ENCODE results near the gene MEI1. TPM values are rescaled to one million over a fixed set of nuclear protein-coding genes. Genes with fewer than 3 reads are reported as not detected.

MEI1 gene
- total and polyA plus RNA-seq, 9 of the 15 experiments (the other 6 are each of a cell fraction or from before 2014, with no cell fraction given), result 0.08 to 0.68 (median 0.18) TPM; not detected in 2

DNA sequence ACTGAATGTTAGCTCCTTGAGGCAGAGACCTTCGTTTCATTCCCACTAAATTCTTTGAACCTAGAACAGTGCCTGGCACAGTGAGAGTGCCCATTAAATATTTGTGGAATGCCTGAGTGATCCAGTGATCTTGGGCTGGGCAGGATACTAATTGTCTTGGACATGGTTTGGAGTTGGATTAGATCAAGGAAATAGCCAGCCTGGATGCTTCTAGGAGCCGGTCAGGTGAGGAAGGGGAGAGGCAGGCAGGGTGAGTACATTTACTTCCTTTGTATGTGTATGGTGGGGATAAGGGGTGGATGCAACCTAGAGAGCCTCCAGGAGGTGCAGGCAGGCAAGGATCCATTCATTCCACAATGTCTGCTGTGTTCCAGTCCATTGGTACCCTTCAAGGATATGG is 137.2 kb downstream of the MEI1 start (continued):
- TF ChIP-seq, protein P1, sequence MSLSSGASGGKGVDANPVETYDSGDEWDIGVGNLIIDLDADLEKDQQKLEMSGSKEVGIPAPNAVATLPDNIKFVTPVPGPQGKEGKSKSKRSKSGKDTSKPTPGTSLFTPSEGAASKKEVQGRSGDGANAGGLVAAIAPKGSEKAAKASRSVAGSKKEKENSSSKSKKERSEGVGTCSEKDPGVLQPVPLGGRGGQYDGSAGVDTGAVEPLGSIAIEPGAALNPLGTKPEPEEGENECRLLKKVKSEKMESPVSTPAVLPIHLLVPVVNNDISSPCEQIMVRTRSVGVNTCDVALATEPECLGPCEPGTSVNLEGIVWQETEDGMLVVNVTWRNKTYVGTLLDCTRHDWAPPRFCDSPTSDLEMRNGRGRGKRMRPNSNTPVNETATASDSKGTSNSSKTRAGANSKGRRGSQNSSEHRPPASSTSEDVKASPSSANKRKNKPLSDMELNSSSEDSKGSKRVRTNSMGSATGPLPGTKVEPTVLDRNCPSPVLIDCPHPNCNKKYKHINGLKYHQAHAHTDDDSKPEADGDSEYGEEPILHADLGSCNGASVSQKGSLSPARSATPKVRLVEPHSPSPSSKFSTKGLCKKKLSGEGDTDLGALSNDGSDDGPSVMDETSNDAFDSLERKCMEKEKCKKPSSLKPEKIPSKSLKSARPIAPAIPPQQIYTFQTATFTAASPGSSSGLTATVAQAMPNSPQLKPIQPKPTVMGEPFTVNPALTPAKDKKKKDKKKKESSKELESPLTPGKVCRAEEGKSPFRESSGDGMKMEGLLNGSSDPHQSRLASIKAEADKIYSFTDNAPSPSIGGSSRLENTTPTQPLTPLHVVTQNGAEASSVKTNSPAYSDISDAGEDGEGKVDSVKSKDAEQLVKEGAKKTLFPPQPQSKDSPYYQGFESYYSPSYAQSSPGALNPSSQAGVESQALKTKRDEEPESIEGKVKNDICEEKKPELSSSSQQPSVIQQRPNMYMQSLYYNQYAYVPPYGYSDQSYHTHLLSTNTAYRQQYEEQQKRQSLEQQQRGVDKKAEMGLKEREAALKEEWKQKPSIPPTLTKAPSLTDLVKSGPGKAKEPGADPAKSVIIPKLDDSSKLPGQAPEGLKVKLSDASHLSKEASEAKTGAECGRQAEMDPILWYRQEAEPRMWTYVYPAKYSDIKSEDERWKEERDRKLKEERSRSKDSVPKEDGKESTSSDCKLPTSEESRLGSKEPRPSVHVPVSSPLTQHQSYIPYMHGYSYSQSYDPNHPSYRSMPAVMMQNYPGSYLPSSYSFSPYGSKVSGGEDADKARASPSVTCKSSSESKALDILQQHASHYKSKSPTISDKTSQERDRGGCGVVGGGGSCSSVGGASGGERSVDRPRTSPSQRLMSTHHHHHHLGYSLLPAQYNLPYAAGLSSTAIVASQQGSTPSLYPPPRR (CRISPR knock-in tag; IDR thresholded peaks at IDR 0.05; ENCODE audit: borderline replicate concordance), result no peak

DNA sequence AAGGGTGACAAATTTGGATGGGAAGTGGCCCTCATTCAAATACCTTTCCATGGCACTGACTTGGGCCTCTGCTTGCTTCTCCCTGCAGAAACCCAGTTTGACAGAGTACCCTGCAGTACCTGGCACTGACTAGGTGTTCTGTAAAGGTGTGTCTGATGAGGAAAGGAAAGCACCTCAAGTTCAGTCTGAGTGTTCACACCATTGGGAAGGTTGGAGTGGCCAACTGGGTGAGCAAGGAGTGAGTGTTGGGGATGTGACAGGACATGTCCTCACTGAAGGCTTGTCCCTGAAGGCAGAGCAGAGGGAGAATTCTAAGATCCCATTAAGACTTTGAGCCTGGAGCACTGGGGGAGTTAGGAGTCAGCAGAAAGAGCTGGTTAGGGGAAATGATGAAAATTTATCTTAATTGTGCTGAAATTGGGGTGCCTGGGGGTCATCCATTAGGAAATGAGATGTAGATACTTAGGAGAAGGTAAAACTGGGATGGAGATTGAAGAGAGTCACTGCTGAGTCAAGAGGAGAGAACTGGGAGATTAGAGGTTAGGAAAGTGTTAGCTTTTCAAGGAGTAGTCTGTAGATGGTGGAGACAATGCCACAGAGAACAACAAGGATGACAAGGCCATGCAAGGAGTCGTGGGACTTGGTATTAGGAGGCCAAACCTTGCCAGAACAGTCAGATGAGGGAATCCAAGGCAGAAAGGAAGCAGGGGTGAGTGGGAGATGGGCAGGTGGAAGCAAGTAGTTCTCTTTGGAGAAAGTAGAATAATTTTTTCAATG is 139.7 kb downstream of the MEI1 start:
- 50% methylated on average over 1 of the region's 1 CpG for WGBS (ENCODE audit: insufficient coverage, low coverage, missing lambda C conversion rate)
- H3K36me3 ChIP-seq (ENCODE audit: control insufficient read depth, insufficient read depth, low read length), result peaks cover 79% of the 10 kb centered on the region
- TF ChIP-seq HCFC1 (IDR thresholded peaks at IDR 0.05; ENCODE audit: low read depth, low read length), result no peak
- TF ChIP-seq, protein P2, sequence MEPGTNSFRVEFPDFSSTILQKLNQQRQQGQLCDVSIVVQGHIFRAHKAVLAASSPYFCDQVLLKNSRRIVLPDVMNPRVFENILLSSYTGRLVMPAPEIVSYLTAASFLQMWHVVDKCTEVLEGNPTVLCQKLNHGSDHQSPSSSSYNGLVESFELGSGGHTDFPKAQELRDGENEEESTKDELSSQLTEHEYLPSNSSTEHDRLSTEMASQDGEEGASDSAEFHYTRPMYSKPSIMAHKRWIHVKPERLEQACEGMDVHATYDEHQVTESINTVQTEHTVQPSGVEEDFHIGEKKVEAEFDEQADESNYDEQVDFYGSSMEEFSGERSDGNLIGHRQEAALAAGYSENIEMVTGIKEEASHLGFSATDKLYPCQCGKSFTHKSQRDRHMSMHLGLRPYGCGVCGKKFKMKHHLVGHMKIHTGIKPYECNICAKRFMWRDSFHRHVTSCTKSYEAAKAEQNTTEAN (CRISPR knock-in tag; IDR thresholded peaks at IDR 0.05), result no peak
- TF ChIP-seq C11orf30 (IDR thresholded peaks at IDR 0.05; ENCODE audit: low read depth), result no peak
- TF ChIP-seq MECOM (CRISPR knock-in tag; IDR thresholded peaks at IDR 0.05), result no peak
- no peak for TF ChIP-seq SNIP1 (IDR thresholded peaks at IDR 0.05; ENCODE audit: low read depth)
- no peak for TF ChIP-seq ESRRA (IDR thresholded peaks at IDR 0.05; ENCODE audit: borderline replicate concordance, low read depth)
- TF ChIP-seq POU5F1 (IDR thresholded peaks at IDR 0.05; ENCODE audit: borderline replicate concordance, low read depth, low read length, partially characterized antibody), result no peak
- TF ChIP-seq, protein P3, sequence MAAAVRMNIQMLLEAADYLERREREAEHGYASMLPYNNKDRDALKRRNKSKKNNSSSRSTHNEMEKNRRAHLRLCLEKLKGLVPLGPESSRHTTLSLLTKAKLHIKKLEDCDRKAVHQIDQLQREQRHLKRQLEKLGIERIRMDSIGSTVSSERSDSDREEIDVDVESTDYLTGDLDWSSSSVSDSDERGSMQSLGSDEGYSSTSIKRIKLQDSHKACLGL (CRISPR knock-in tag; IDR thresholded peaks at IDR 0.05; ENCODE audit: borderline replicate concordance, poor library complexity, severe bottlenecking), result no peak
- no peak for TF ChIP-seq ATF1 (CRISPR knock-in tag; IDR thresholded peaks at IDR 0.05)
- TF ChIP-seq ATF1 (tag; IDR thresholded peaks at IDR 0.05), result no peak

More for the DNA sequence above, 139.7 kb downstream of the MEI1 start:
- FAIRE-seq (no peak), DNase-seq (ENCODE audit: extremely low read depth in 1 of 4, low spot score in 3 of 4) (no peak), ATAC-seq (peak; percentile 14; the same call in 2 of the 3 replicates)
- BruUV-seq (replicated peaks), result no TSS peak
- peaks cover 20% of the 10 kb centered on the region for H3K9me1 ChIP-seq (ENCODE audit: control insufficient read depth, insufficient read depth, low read length)
- peak overlapping the region in 1 of 2 experiments; percentile 36; a peak in 1 of 4 replicates for H3K9ac ChIP-seq (ENCODE audit: insufficient read depth in 1 of 2, low read depth in 2 of 2, low read length in 2 of 2)
- H3K27ac ChIP-seq (ENCODE audit: extremely low read depth, low read depth, low read length), result no peak overlapping the region; the same call in 2 of the 3 replicates
- H3K9me3 ChIP-seq (replicated peaks; ENCODE audit: control insufficient read depth, insufficient read depth, low read depth, low read length), result no peaks in the 10 kb centered on the region
- H2AFZ ChIP-seq (ENCODE audit: low read depth, low read length), result no peak overlapping the region
- no peaks in the 10 kb centered on the region for H3K27me3 ChIP-seq (ENCODE audit: control insufficient read depth in 2 of 2, insufficient read depth in 2 of 2, low read length in 2 of 2)
- peaks cover 39% of the 10 kb centered on the region for H4K20me1 ChIP-seq (replicated peaks; ENCODE audit: control insufficient read depth, insufficient read depth, low read length)
- peaks cover 3 to 61% of the 10 kb centered on the region in 2 experiments for H3K4me1 ChIP-seq (replicated peaks in 1 of 2; ENCODE audit: control insufficient read depth in 2 of 2, insufficient read depth in 2 of 2, low read length in 2 of 2)
- CTCF ChIA-PET (ENCODE audit: low intra/inter-chr PET ratio), result no interaction called here
- H3K4me3 ChIP-seq, result no peak overlapping the region
- peaks cover 96% of the 10 kb centered on the region for H3K79me2 ChIP-seq (ENCODE audit: control insufficient read depth, insufficient read depth, low read length)
- intact Hi-C loops (cut with micrococcal nuclease) (no loop called here), in situ Hi-C loops (cut with MboI) (no loop called here)
- H3K4me2 ChIP-seq (ENCODE audit: insufficient read depth, low read length), result peak overlapping the region; percentile 38
- POLR2A ChIA-PET, result interaction anchor here (1.1 to 1.8 kb wide), 2 partner anchors 11 to 21 kb away, joined by 3 to 6 read pairs; no protein-coding TSS in a partner anchor

All from K562 (cell line).